SKM-1 (cell line): ENCODE measurements around the gene TUBA1A.
A peak's percentile ranks its signal among the peaks of the same experiment; 100 is the strongest.
"Not testable (repeated sequence)": the region's sequence is repeated elsewhere in the genome, so short reads cannot be mapped to it uniquely, and the experiment has no call there.

ENCODE experiments used
- DNase-seq: peaks from one replicate; lab custom pipeline; 2025; ENCODE audit not compliant: unreplicated experiment; lab: John Stamatoyannopoulos, UW

Gene TUBA1A

GRCh38 chr12:49201595-49202295 lies 12.9 kb upstream of the TUBA1A start:
- DNase-seq, result no peak

- DNase-seq, result peak; percentile 39
Measured at GRCh38 chr12:49200919-49201594, 12.2 kb upstream of the TUBA1A start.

DNA sequence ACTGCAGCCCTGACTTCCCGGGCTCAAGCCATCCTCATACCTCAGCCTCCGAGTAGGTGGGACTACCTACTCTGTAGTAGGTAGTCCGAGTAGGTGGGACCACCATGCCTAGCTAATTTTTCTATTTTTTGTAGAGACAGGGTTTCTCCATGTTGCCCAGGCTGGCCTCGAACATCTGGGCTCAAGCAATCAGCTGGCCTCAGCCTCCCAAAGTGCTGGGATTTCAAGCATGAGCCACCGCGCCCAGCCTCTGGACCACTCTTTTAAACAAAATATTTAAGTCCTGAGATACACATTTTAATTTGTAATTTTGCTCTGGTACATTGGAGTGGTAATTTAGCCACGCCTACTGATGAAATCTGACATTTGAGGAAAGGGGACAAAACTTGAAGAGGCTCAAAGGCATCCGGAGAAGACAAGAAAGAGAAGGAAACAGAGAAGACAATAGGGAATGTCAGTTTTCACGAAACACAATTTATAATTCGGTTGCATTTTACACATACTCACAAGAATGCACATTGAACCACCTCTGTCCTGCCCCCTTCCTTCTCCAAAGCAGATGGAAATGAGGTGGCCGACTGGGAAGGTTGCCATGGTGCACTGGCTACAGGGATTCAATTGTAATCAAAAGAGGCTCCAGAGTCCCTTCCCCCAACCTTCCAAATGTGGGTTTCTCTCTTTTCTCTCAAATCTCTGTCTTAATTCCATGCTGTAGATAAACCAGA lies 9.7 kb upstream of the TUBA1A start:
- DNase-seq, result no peak

GRCh38 chr12:49197256-49197655 lies 8.4 kb upstream of the TUBA1A start:
- no peak for DNase-seq

- DNase-seq, result peak; percentile 55
Measured at GRCh38 chr12:49195736-49196135, 6.9 kb upstream of the TUBA1A start.

- not testable (repeated sequence) for DNase-seq
Measured at GRCh38 chr12:49193746-49194145, 4.9 kb upstream of the TUBA1A start.

DNA sequence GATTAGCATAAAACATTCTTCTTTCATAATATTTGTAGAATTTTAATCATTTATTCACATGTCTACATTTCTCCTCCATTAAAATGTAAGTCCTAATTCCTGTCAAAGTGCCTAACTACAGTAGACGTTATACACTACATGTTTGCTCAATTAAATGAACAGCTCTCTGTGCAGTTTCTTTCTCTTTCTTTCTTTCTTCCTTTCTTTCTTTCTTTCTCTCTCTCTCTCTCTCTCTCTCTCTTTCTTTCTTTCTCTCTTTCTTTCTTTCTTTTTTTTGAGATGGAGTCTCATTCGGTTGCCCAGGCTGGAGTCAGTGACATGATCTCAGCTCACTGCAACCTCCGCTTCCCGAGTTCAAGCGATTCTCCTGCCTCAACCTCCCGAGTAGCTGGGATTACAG lies 2.6 kb upstream of the TUBA1A start:
- DNase-seq, result not testable (repeated sequence)

GRCh38 chr12:49190974-49191373 lies 2.1 kb upstream of the TUBA1A start:
- DNase-seq, result no peak

DNA sequence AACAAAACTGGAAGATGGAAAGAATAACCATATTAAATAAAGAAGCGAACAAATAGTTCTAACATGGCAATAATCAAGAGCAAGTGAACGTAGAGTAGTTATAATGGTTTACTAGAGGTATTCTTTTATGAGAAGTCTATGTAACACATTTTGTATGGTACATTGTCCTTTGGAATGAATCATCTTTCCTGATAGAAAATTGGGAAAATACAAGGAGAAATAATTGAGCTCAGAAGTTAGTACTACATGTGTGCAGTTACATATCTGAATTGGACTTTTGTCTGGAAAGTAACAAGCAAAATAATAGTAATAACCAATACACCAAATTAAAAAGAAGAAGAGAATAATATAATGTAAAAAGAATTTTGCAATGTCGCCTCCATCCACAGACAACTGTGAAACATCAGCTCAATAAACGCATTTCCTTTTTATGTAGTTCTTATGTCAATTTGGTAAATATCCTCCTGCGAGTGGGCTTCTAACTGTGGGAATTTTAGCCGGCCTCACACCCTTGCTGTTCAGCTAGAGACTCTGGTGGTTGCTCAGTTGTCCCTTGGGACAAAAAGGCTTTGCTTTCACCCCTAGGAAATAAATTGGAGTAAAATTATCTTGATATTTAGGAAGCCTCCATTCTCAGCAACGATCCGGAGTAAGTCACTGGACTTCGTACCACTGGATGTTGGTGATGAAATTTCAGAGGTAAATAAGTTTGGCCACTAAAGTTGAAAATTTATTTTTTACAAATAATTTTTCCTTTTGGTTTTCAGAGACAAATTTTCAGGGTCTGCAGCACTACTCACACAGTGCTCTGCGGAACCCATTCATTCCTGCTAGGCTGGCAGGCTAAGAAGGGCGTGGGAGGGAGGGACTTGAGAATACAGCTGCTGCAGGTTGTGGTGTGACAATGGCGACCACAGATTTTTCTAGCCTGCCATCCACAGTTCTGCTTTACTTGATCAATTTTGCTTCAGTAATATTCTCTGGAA lies 1.1 kb upstream of the TUBA1A start:
- DNase-seq, result no peak

DNA sequence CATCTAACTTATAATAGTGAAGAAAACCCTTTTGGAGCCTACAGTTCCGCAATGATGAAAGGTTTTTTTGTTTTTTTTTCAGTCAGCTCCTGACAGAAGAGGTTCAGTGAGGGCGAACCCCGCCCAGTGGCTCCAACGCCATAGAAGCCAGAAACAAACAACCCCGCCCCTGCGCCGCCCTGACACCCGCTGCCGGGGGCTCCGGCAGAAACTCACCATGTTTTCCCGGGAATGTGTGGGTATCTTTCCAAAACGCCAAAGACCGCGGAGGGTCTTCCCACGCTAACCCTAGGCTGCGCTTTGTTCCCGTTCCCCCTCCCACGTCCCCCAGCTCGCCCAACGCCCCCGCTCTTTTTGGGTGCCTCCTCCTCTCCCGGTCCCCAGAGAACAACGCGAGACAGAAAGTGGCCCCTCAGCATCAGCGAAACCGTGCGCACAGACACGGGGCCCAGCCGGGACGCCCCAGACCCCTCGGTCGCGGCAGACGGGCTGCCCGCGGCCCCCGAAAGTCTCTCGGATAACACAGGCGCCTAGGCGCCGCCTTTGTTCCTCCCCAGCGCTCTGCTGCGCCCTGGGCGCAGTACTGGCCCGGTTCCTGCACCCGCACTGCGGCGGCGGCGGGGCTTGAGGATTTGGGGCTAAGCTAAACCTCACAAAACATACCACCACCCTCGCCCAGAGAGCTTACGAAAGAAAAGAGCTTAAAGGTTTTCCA lies 522 bp downstream of the TUBA1A start:
- DNase-seq, result peak; percentile 5

GRCh38 chr12:49187184-49187583 lies 1.7 kb downstream of the TUBA1A start:
- DNase-seq, result no peak

DNA sequence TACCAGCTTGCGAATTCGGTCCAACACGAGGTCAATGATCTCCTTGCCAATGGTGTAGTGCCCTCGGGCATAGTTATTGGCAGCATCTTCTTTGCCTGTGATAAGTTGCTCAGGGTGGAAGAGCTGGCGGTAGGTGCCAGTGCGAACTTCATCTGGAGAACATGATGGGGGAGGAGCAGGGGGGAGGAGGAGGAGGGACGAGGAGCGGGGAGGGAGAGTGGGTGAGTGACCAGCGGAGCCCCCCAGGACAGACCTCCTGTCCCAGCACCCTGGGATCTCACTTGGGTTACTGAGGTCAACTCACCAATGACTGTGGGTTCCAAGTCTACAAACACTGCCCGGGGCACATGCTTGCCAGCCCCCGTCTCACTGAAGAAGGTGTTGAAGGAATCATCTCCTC lies 2.6 kb downstream of the TUBA1A start:
- DNase-seq, result not testable (repeated sequence)

- DNase-seq, result not testable (repeated sequence)
Measured at GRCh38 chr12:49184697-49185096, 4.2 kb downstream of the TUBA1A start.

DNA sequence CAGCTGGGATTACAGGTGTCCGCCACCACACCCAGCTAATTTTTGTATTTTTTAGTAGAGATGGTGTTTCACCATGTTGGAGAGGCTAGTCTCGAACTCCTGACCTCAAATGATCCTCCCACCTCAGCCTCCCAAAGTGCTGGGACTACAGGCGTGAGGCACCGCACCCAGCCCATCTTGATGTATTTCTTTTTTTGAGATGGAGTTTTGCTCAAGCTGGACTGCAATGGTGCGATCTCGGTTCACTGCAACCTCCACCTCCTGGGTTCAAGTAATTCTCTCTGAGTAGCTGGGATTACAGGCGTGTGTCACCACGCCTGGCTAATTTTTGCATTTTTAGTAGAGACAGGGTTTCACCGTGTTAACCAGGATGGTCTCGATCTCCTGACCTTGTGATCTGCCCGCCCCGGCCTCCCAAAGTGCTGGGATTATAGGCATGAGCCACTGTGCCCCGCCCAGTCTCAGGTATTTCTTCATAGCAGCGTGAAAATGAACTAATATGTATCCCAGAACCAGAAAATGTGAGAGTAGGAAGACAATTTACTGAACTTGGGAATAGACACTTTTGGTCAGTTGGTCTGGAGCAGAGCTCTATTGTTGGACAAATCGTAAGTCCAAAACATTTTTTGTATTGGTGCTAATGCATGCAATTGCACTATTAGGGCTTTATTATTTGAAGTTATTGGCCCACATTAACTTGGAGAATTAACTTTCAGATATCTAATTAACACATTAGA lies 5.5 kb downstream of the TUBA1A start:
- DNase-seq, result not testable (repeated sequence)

- DNase-seq, result no peak
Measured at GRCh38 chr12:49174218-49174617, 14.7 kb downstream of the TUBA1A start.

DNA sequence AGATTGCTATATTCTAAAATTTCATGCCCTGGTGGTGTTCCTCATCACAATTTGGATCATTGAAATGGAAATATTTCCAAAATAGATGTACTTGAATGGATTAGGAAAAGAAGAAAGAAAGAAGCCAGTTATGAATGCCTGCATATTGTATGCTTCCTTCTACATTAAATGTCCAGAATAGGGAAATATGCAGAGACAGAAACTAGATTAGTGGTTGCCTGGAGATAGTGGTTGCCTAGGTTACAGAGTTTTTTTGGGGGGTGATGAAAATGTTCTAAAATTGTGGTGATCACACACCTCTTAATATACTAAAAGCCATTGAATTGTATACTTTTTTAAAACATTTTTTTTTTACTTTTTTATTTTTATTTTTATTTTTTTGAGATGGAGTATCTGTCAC lies 18.0 kb downstream of the TUBA1A start:
- DNase-seq, result no peak

DNA sequence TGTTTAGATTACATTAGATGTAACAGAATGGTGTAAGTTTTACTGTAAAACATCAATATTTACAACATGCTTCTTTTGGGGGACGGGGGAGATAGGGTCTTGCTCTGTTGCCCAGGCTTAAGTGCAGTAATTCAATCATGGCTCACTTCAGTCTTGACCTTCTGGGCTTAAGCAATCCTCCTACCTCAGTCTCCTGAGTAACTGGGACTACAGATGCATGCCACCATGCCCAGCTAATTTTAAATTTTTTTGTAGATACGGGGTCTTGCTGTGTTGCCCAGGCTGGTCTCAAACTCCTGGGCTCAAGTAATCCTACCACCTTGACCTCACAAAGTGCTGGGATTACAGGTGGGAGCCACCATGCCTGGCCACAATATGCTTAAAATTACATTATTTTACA lies 23.8 kb downstream of the TUBA1A start:
- no peak for DNase-seq

- not testable (repeated sequence) for DNase-seq
Measured at GRCh38 chr12:49161901-49162300, 27.0 kb downstream of the TUBA1A start.

DNA sequence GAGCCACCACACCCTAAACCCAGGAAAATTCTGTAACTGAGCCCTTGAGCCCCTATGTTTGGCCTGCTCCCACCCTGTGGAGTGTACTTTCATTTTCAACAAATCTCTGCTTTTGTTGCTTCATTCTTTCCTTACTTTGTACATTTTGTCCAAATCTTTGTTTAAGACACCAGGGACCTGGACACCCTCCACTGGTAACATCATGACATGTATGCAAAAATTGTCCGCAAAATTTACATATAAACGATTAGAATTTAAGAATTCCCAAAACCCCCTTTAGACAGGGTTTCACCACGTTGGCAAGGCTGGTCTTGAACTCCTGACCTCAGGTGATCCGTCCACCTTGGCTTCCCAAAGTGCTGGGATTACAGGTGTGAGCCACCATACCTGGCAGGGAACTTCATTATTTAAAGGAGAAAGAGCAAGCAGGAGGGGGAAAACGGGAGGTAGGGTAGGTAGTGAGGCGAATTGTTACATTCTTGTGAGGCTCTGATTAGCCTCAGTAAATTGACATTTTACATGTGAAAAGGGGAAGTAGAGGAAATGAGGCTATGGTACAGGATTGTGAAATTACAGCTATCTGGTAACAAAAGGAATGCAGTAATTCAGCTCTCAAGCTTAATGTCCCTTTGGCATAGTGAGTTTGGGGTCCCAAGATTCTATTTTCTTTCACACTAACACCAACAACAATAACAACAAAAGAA lies 27.6 kb downstream of the TUBA1A start:
- peak; percentile 18 for DNase-seq
